Esophagus (tissue), 2 donors: Measurements from ENCODE around the gene CHD3. TPM values are rescaled to one million over a fixed set of nuclear protein-coding genes. Genes with fewer than 3 reads are reported as not detected.

Experiments
- H3K27ac ChIP-seq, 2 donors: one replicate each; pipeline ENCODE4 v1.5.1; 2013; ENCODE audit warnings: low read depth in 2 of 2, mild to moderate bottlenecking in 2 of 2, inconsistent platforms in 1 of 2, low read length in 1 of 2, moderate library complexity in 1 of 2
- H3K27me3 ChIP-seq, 2 donors: one replicate each; pipeline ENCODE4 v1.6.1; 2013; ENCODE audit warnings: low read length in 2 of 2, control low read depth in 1 of 2, mild to moderate bottlenecking in 1 of 2; ENCODE audit not compliant: insufficient read depth in 2 of 2, control insufficient read depth in 1 of 2
- H3K36me3 ChIP-seq, 2 donors: one replicate each; pipeline ENCODE4 v1.6.1; 2013; ENCODE audit warnings: low read length in 1 of 2; ENCODE audit not compliant: control insufficient read depth in 2 of 2, insufficient read depth in 2 of 2
- H3K4me1 ChIP-seq, 2 donors: one replicate each; pipeline ENCODE4 v1.6.1; 2013; ENCODE audit warnings: low read length in 1 of 2; ENCODE audit not compliant: control insufficient read depth in 2 of 2, insufficient read depth in 2 of 2
- H3K4me3 ChIP-seq, 2 donors: one replicate each; pipeline ENCODE4 v1.5.1; 2013; ENCODE audit warnings: low read length in 2 of 2, mild to moderate bottlenecking in 2 of 2, low read depth in 1 of 2, moderate library complexity in 1 of 2
- H3K9me3 ChIP-seq, 2 donors: one replicate each; pipeline ENCODE4 v1.6.1; 2013; ENCODE audit warnings: mild to moderate bottlenecking in 2 of 2, low read depth in 1 of 2, low read length in 1 of 2, moderate library complexity in 1 of 2; ENCODE audit not compliant: control insufficient read depth in 2 of 2, insufficient read depth in 1 of 2
- WGBS, 2 donors: extraction: QIAGEN DNeasy Blood & Tissue Kit; methylation state at CpG; one replicate each; pipeline ENCODE4 v1.1.7; 2013; 5-methylcytosine and 5-hydroxymethylcytosine counted together
- polyA plus RNA-seq, 2 donors: library from polyadenylated mRNA; stranded (reverse); fragments of 200-250 nt; gene quantifications; one replicate each; pipeline ENCODE4 v1.2.3, GENCODE V29; 2013
- donor health status: healthy with polysubstance abuse.
- donor health status: Bipolar disorder and iron deficiency.

Gene CHD3
- polyA plus RNA-seq, 2 donors = 37.2 to 78.7 TPM

DNA sequence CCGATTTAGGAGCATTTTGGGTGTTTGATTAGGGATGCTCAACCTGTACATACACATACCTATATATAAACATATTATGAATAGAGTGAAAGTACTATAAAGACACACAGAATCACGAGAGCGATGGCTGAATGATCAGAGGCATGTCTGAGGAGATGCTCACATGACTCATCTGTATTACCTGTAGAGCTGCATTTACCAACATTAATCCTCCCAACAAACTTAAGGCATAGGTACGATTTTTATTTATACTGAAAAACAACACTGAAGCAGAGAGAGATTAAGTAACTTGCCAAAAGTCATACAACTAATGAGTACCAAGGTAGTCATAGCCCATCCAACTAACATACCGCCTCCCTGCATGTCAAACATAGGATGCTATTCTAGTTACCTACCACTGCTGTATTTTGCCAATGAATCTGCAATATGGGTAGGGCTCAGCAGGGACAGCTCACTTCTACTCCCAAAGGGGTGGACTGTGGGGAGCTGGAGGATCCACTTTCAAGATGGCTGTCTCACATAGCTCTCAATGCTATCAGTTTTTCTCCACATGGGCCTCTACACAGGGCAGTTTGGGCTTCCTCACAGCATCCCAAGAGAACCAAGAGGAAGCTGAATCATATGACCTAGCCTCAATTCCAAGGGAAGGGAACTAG is 23.5 kb upstream of the CHD3 start:
- peak overlapping the region in 1 of 2 donors; percentile 51 for H3K27ac ChIP-seq
- H3K4me1 ChIP-seq = peaks cover 0 to 5% of the 10 kb centered on the region in 2 donors
- H3K4me3 ChIP-seq = no peak overlapping the region
- no peaks in the 10 kb centered on the region for H3K27me3 ChIP-seq
- no peaks in the 10 kb centered on the region for H3K36me3 ChIP-seq
- H3K9me3 ChIP-seq = no peaks in the 10 kb centered on the region
- WGBS, 2 donors = 62 to 73% methylated on average over 5 of the region's 5 CpGs

- Histone ChIP-seq H3K4me3 (no peak overlapping the region), H3K4me1 (peaks cover 0 to 5% of the 10 kb centered on the region in 2 donors), H3K27ac (peak overlapping the region; percentile 53 to 73), H3K9me3 (no peaks in the 10 kb centered on the region), H3K36me3 (no peaks in the 10 kb centered on the region), H3K27me3 (no peaks in the 10 kb centered on the region)
- 36 to 57% methylated on average over 5 of the region's 5 CpGs for WGBS, 2 donors
Measured at GRCh38 chr17:7867881-7868329, 20.7 kb upstream of the CHD3 start.

DNA sequence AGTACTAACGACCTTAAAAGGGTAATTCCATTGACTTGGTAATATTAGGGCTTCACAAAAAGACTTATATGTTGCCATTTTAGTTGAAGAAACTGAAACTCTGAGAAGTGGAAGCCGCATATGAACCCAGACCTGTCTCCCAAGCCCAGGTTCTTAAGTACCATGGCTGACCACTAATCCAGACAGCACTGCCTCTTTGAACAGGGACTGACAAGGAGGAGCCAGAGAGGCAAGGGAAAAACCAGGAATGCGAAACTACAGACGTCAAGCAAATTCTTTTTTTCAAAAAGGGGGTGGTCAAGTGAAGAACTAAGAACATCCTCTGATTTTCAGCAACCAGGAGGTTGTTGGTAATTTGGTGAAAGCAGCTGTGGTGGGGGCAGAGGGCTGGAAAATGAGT is 15.5 kb upstream of the CHD3 start:
- Histone ChIP-seq H3K9me3 (no peaks in the 10 kb centered on the region), H3K27me3 (no peaks in the 10 kb centered on the region), H3K27ac (no peak overlapping the region), H3K36me3 (no peaks in the 10 kb centered on the region), H3K4me1 (no peaks in the 10 kb centered on the region), H3K4me3 (no peak overlapping the region)
- WGBS, 2 donors = 72 to 78% methylated on average over 4 of the region's 4 CpGs

DNA sequence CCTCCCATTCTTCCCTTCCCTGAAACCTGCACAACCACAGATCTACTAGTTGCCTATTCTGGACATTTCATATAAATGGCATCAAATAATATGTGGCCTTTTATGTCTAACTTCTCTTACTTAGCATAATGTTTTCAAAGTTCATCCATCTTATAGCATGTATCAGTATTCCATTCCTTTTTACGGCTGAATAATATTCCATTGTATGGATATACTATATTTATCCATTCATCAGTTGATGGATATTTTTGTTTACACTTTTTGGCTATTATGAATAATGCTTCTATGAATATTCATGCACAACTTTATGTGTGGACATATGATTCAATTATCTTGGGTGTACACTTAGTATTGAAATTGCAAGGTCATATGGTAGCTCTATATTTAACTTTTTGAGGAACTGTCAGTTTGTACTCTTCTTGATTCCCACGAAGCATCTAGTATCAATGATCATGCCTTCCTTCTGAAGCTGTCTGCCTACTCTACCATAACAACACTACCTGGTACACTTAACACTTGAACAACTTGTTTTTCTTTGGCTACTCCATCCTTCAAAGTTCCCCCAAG is 12.7 kb upstream of the CHD3 start:
- Histone ChIP-seq H3K27me3 (no peaks in the 10 kb centered on the region), H3K4me3 (no peak overlapping the region), H3K9me3 (no peaks in the 10 kb centered on the region), H3K4me1 (no peaks in the 10 kb centered on the region), H3K36me3 (no peaks in the 10 kb centered on the region), H3K27ac (no peak overlapping the region)
- WGBS, 2 donors = 85 to 94% methylated on average over 2 of the region's 2 CpGs

GRCh38 chr17:7878234-7878633 is 10.4 kb upstream of the CHD3 start:
- peaks cover 0 to 2% of the 10 kb centered on the region in 2 donors for H3K36me3 ChIP-seq
- 91 to 92% methylated on average over 7 of the region's 7 CpGs for WGBS, 2 donors

DNA sequence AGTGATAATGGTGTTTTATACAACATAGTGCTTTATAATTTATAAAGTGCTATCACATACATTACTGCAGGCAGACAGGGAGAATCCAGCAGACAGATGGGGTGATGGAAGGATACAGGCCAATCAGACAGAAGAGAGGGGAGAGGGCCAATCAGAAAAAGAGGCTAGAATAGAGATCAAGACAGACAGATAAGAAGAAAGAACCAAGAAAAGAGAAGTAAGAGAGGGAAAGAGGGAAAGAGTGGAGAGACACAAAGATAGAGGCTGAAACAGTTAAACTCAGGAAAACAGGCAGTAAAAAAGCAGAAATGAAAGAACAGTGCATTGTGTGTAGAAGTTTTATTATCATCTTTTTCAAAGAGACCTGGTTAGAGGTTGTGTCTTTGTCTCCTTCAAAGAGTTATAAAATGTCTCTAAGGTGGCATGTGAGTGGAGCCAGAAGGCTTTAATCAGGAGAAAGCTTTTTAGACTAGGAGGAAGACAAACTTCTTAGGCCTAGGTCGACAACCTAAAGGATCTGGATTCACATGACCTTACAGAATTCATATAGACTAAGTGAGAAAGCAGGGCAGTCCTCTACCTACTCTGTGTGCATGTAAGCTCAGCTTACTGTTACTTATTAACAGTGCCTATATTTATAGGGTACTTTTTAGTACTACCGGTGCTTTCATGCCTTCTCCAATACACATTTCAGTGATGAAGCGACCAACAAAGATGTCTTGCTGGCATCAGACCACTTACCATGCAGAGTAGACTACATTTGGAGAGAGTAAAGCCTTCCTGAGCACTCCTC is 8.3 kb upstream of the CHD3 start:
- Histone ChIP-seq H3K9me3 (no peaks in the 10 kb centered on the region), H3K27ac (no peak overlapping the region), H3K27me3 (no peaks in the 10 kb centered on the region), H3K36me3 (peaks cover 0 to 2% of the 10 kb centered on the region in 2 donors), H3K4me3 (no peak overlapping the region), H3K4me1 (peaks cover 2 to 4% of the 10 kb centered on the region in 2 donors)
- WGBS, 2 donors = 60 to 85% methylated on average over 3 of the region's 3 CpGs

More at GRCh38 chr17:7878234-7878633, 10.4 kb upstream of the CHD3 start:
- H3K27me3 ChIP-seq = no peaks in the 10 kb centered on the region
- no peaks in the 10 kb centered on the region for H3K9me3 ChIP-seq
- H3K4me3 ChIP-seq = no peak overlapping the region
- H3K27ac ChIP-seq = no peak overlapping the region
- peaks cover 2 to 4% of the 10 kb centered on the region in 2 donors for H3K4me1 ChIP-seq

GRCh38 chr17:7881276-7882054 is 7.1 kb upstream of the CHD3 start:
- Histone ChIP-seq H3K4me1 (peaks cover 2 to 4% of the 10 kb centered on the region in 2 donors), H3K27ac (peak overlapping the region in 1 of 2 donors; percentile 61), H3K36me3 (peaks cover 0 to 2% of the 10 kb centered on the region in 2 donors), H3K4me3 (no peak overlapping the region), H3K27me3 (no peaks in the 10 kb centered on the region), H3K9me3 (no peaks in the 10 kb centered on the region)
- WGBS, 2 donors = 47 to 48% methylated on average over 7 of the region's 7 CpGs

GRCh38 chr17:7882068-7882467 is 6.5 kb upstream of the CHD3 start:
- H3K27ac ChIP-seq = peak overlapping the region in 1 of 2 donors; percentile 24

DNA sequence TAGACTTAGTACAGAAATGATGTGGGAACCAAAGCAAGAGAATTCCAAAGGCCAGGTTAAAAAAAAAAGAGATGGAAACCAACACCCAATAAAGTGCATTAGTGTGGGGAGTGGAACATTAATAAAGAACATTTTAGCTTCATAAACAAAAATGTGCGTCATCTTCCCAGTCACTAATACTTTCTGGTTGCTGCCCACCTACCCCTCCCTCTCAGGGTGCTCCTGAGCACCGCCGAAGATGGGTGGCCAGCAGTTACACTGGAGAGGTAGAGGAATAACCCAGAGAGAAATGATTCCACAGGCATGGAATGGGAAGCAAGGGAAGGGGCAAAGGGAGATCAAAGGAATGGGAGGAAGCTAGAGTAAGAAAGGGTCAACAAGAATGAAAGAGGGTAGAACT is 6.0 kb upstream of the CHD3 start:
- Histone ChIP-seq H3K27ac (peak overlapping the region in 1 of 2 donors; percentile 8), H3K4me3 (no peak overlapping the region), H3K27me3 (no peaks in the 10 kb centered on the region), H3K4me1 (peaks cover 2 to 4% of the 10 kb centered on the region in 2 donors), H3K36me3 (peaks cover 0 to 2% of the 10 kb centered on the region in 2 donors), H3K9me3 (no peaks in the 10 kb centered on the region)
- 79 to 89% methylated on average over 3 of the region's 3 CpGs for WGBS, 2 donors

More at GRCh38 chr17:7882068-7882467, 6.5 kb upstream of the CHD3 start:
- H3K4me1 ChIP-seq = peaks cover 2 to 4% of the 10 kb centered on the region in 2 donors
- 59 to 68% methylated on average over 7 of the region's 7 CpGs for WGBS, 2 donors
- H3K36me3 ChIP-seq = peaks cover 0 to 2% of the 10 kb centered on the region in 2 donors
- no peaks in the 10 kb centered on the region for H3K9me3 ChIP-seq
- no peak overlapping the region for H3K4me3 ChIP-seq
- no peaks in the 10 kb centered on the region for H3K27me3 ChIP-seq
